ENCODE results near the gene CDH4. TPM values are rescaled to one million over a fixed set of nuclear protein-coding genes. Genes with fewer than 3 reads are reported as not detected.
"Not testable (repeated sequence)": the region's sequence is repeated elsewhere in the genome, so short reads cannot be mapped to it uniquely, and the experiment has no call there.

CDH4 gene
- total and polyA plus RNA-seq, 7 donors, result under 0.01 to 0.06 TPM; not detected in 5

- peak; percentile 40 for DNase-seq
- peaks cover 10 to 39% (median 24%) of the 10 kb centered on the region in 3 donors for H3K27me3 ChIP-seq
- TF ChIP-seq POLR2AphosphoS5 (IDR thresholded peaks at IDR 0.05) (no peak), POLR2A (IDR thresholded peaks at IDR 0.05) (no peak), EP300 (IDR thresholded peaks at IDR 0.05) (no peak)
- TF ChIP-seq, protein P1, sequence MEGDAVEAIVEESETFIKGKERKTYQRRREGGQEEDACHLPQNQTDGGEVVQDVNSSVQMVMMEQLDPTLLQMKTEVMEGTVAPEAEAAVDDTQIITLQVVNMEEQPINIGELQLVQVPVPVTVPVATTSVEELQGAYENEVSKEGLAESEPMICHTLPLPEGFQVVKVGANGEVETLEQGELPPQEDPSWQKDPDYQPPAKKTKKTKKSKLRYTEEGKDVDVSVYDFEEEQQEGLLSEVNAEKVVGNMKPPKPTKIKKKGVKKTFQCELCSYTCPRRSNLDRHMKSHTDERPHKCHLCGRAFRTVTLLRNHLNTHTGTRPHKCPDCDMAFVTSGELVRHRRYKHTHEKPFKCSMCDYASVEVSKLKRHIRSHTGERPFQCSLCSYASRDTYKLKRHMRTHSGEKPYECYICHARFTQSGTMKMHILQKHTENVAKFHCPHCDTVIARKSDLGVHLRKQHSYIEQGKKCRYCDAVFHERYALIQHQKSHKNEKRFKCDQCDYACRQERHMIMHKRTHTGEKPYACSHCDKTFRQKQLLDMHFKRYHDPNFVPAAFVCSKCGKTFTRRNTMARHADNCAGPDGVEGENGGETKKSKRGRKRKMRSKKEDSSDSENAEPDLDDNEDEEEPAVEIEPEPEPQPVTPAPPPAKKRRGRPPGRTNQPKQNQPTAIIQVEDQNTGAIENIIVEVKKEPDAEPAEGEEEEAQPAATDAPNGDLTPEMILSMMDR (IDR thresholded peaks at IDR 0.05), result no peak
- intact Hi-C loops (cut with DNase I), result no loop called here
- no peak overlapping the region for H3K27ac ChIP-seq
- peaks cover 0 to 5% (median 0%) of the 10 kb centered on the region in 4 donors for H3K4me1 ChIP-seq
- no peaks in the 10 kb centered on the region for H3K9me3 ChIP-seq
- 93 to 94% methylated on average over 27 of the region's 27 CpGs for WGBS, 2 donors
- no peak overlapping the region for H3K4me3 ChIP-seq
- H3K36me3 ChIP-seq, result peaks cover 0 to 26% (median 17%) of the 10 kb centered on the region in 4 donors
These were observed 717.7 kb downstream of the CDH4 start for GRCh38 chr20:61969806-61970205.

GRCh38 chr20:61970357-61970756 lies 718.3 kb downstream of the CDH4 start:
- TF ChIP-seq EP300 (IDR thresholded peaks at IDR 0.05), result no peak
- TF ChIP-seq, protein P1 (IDR thresholded peaks at IDR 0.05), result no peak
- TF ChIP-seq POLR2A (IDR thresholded peaks at IDR 0.05), result no peak
- TF ChIP-seq POLR2AphosphoS5 (IDR thresholded peaks at IDR 0.05), result no peak
- no peak overlapping the region for H3K4me3 ChIP-seq
- 95% methylated on average over 14 of the region's 14 CpGs for WGBS, 2 donors

DNA sequence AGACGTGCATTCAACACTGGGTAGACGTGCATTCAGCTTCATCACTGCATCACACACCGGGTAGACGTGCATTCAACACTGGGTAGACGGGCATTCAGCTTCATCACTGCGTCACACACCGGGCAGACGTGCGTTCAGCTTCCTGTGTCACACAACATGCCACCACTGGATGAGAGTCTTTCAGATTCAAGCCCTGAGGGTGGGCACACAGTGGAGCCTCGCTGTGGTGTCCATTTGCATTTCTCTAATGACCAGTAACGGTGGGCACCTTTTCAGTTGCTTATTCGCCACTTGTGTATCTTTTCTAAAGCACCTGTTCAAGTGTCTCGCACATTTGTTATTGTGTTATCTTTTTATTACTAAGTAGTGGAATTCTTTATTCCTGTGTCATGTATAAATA lies 719.5 kb downstream of the CDH4 start:
- WGBS, 2 donors, result 97% methylated on average over 12 to 13 of the region's 13 CpGs
- H3K9me3 ChIP-seq; H3K27ac ChIP-seq; intact Hi-C loops (cut with DNase I); H3K4me1 ChIP-seq; H3K4me3 ChIP-seq: not testable (repeated sequence)
- DNase-seq, result peak; percentile 25
- peaks cover 0 to 22% (median 6%) of the 10 kb centered on the region in 3 donors for H3K27me3 ChIP-seq
- peaks cover 0 to 36% (median 20%) of the 10 kb centered on the region in 4 donors for H3K36me3 ChIP-seq

More at GRCh38 chr20:61970357-61970756, 718.3 kb downstream of the CDH4 start:
- peaks cover 0 to 5% (median 0%) of the 10 kb centered on the region in 4 donors for H3K4me1 ChIP-seq
- H3K27me3 ChIP-seq, result peaks cover 8 to 34% (median 19%) of the 10 kb centered on the region in 3 donors
- H3K9me3 ChIP-seq, result no peaks in the 10 kb centered on the region
- no peak overlapping the region for H3K27ac ChIP-seq
- DNase-seq, result no peak
- intact Hi-C loops (cut with DNase I), result no loop called here
- peaks cover 0 to 26% (median 17%) of the 10 kb centered on the region in 4 donors for H3K36me3 ChIP-seq

DNA sequence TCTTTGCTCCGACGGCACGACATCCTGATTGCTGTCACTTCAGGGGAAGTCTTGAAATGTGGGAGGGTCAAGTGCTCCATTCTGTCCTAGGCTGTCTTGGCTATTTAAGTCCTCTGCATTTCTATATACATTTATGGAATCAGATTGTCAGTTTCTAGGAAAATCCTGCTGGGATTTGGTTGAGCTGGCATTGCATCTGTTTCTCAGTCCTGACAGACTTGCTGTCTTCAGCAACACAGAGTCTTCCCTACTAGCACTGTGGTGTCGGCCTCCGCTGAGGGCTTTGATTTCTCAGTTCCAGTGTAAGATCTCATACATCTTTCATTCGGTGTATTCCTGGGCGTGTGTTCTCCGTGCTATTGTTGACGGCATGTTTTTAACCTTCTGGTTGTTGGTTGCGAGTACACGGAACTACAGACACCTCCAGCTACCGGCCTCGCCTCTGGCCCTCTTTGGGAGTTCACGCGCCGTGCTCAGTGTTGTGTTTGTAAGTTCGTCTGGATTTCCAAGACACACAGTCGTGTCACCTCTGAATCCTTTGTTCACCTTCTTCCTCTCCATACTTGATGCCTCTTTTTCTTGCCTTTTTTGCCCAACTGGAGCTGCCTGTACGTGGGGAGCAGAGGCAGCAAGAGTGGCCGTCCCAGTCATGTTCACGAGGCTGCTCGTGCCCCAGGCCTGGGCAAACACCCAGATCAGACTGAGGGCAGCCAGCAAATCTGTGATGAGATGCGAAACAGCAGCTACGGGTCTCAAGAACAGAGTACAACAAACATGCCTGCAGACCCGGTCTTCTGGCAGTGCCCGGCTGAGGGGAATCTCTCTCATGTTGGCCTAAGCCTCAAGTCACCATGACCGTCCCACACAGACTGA lies 720.8 kb downstream of the CDH4 start:
- peak; percentile 55 for DNase-seq
- H3K36me3 ChIP-seq, result peaks cover 0 to 40% (median 21%) of the 10 kb centered on the region in 4 donors
- WGBS, 2 donors, result 95 to 96% methylated on average over 27 of the region's 27 CpGs

More for the DNA sequence above, 720.8 kb downstream of the CDH4 start:
- intact Hi-C loops (cut with DNase I), result no loop called here
- Histone ChIP-seq H3K4me3 (no peak overlapping the region), H3K27ac (no peak overlapping the region), H3K27me3 (peaks cover 0 to 13% (median 0%) of the 10 kb centered on the region in 3 donors), H3K4me1 (no peaks in the 10 kb centered on the region), H3K9me3 (no peaks in the 10 kb centered on the region)
- TF ChIP-seq, protein P1 (IDR thresholded peaks at IDR 0.05), result no peak
- TF ChIP-seq EP300 (IDR thresholded peaks at IDR 0.05) (no peak), POLR2AphosphoS5 (IDR thresholded peaks at IDR 0.05) (no peak), POLR2A (IDR thresholded peaks at IDR 0.05) (no peak)

All from sigmoid colon (tissue), 7 donors.